ENCODE data around the gene RABGAP1L.

Gene RABGAP1L

GRCh38 chr1:174954073-174954460 is 794.7 kb downstream of the RABGAP1L start:
- no peak for DNase-seq

DNA sequence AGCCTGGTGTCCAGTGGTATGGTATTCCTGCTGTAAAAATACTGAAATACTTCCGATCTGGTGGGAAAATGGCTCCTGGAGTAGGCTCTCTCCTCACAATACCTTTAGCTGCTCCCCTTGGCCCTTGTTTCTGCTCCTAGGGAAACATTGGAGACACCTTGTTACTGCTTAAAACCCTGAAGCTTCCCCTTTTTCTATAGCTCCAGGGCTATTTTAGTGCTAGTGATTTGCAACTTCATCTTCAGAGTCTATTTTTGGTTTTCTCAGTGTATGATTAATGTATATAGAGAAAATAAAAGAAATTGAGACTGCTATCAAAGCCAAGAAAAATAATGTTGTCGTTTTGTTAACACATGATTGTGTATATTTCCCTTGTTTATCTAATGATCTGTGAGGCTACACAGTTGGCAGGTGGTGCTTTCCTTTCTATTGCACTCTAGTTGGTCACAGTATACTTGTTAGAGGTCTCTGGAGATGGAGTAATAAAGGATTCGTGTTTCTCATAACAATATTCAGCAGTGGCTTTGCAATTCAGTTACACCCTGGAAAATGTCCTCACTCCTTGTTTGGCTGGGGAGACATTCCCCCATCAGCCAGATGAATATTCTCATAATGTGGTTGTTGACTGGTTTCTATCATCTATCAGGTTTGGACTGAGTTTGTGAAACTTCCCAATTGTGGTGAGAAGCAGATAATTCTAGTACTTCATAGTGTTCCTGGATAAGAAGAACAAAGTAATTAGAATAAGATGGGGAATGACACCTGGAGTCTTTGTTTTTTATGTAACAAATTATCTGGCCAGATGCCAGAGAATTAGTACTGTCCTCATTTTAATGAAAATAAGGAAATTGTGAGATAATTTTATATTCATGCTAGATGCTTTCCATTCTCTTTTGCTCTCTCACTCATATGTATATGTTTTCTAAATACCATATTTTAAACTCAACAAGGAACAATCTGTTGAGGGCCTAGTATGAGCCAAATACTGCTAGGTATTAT is 795.6 kb downstream of the RABGAP1L start:
- DNase-seq: no peak

- no peak for DNase-seq
Observed at GRCh38 chr1:174956086-174956485, 796.8 kb downstream of the RABGAP1L start.

GRCh38 chr1:174956976-174957375 is 797.7 kb downstream of the RABGAP1L start:
- no peak for DNase-seq

- no peak for DNase-seq
Observed at GRCh38 chr1:174957829-174958228, 798.5 kb downstream of the RABGAP1L start.

- DNase-seq: no peak
Observed at GRCh38 chr1:174958396-174958795, 799.1 kb downstream of the RABGAP1L start.

GRCh38 chr1:174960362-174960761 is 801.0 kb downstream of the RABGAP1L start:
- no peak for DNase-seq

- DNase-seq: no peak
Observed at GRCh38 chr1:174963529-174964125, 804.3 kb downstream of the RABGAP1L start.

GRCh38 chr1:174964261-174964971 is 805.1 kb downstream of the RABGAP1L start:
- DNase-seq: no peak

DNA sequence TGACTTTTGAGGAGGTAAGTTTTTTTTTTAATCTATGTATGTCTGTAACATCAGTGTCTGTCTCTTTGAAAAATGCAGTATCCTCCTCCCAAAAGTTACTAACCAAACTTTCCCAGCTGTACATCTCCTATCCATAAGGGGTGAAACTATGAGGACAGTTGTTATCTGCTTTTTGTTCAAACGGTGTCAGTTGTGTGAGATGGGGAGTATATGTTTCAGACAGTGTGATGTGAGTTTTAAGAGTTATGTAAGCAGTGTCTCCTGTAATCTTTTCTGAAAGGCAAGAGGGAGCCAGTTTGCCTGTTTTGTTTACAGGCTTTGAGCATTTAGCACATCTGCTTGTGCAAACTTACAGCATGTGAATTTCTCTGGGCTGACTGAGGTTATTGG is 805.6 kb downstream of the RABGAP1L start:
- DNase-seq: no peak

- no peak for DNase-seq
Observed at GRCh38 chr1:174965362-174966007, 806.2 kb downstream of the RABGAP1L start.

DNA sequence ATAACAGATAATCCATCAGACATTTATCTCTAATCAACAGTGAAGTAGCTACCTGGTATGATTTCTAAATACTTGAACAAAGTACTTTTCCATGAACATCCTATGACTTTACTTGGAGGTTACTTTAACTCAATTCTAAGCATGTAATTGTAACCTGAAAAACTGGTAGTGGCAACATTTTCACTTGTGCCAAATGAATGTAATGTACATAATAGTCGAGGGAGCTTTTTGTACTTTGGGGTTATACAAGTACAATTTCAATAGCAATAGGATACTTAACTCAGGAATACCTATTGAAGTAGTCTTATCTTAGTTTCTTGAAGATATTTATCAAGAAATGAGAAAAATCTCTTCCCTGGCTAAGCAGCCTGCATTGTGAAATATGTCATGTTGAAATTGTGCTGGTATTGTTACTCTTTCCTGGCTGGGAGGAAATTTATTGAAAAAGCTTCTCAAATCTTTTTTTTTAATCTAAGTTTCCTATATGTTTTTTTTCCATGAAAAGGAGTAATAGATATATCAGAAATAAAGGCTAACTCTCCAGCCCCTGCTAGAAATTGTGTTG is 806.8 kb downstream of the RABGAP1L start:
- DNase-seq: no peak

- DNase-seq: no peak
Observed at GRCh38 chr1:174967845-174968705, 808.8 kb downstream of the RABGAP1L start.

GRCh38 chr1:174968750-174969244 is 809.5 kb downstream of the RABGAP1L start:
- DNase-seq: peak; percentile 71

- no peak for DNase-seq
Observed at GRCh38 chr1:174969977-174970376, 810.7 kb downstream of the RABGAP1L start.

- DNase-seq: no peak
Observed at GRCh38 chr1:174971466-174971865, 812.1 kb downstream of the RABGAP1L start.

- no peak for DNase-seq
Observed at GRCh38 chr1:174971902-174972301, 812.6 kb downstream of the RABGAP1L start.

- no peak for DNase-seq
Observed at GRCh38 chr1:174974711-174975119, 815.4 kb downstream of the RABGAP1L start.

DNA sequence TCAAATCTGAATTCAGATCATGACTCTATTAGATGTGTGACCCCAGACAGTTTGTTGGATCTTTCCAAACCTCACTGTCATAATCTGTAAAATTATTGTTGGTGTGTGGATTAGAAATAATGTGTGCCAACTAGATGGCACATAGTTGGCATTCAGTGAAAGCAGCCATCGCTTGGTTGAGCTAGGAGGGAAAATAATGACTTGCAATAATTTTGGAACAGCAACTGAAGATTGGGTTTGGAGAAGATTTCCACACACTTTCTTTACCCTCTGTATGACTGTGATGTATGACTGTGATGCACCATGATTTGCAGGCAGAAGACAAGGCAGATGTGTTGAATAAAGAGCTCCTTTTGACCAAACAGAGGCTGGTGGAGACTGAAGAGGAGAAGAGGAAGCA is 816.4 kb downstream of the RABGAP1L start:
- DNase-seq: no peak

- DNase-seq: no peak
Observed at GRCh38 chr1:174976436-174977108, 817.3 kb downstream of the RABGAP1L start.
